ENCODE measurements around the gene IQCE.

IQCE gene, protein sequence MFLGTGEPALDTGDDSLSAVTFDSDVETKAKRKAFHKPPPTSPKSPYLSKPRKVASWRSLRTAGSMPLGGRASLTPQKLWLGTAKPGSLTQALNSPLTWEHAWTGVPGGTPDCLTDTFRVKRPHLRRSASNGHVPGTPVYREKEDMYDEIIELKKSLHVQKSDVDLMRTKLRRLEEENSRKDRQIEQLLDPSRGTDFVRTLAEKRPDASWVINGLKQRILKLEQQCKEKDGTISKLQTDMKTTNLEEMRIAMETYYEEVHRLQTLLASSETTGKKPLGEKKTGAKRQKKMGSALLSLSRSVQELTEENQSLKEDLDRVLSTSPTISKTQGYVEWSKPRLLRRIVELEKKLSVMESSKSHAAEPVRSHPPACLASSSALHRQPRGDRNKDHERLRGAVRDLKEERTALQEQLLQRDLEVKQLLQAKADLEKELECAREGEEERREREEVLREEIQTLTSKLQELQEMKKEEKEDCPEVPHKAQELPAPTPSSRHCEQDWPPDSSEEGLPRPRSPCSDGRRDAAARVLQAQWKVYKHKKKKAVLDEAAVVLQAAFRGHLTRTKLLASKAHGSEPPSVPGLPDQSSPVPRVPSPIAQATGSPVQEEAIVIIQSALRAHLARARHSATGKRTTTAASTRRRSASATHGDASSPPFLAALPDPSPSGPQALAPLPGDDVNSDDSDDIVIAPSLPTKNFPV

DNA sequence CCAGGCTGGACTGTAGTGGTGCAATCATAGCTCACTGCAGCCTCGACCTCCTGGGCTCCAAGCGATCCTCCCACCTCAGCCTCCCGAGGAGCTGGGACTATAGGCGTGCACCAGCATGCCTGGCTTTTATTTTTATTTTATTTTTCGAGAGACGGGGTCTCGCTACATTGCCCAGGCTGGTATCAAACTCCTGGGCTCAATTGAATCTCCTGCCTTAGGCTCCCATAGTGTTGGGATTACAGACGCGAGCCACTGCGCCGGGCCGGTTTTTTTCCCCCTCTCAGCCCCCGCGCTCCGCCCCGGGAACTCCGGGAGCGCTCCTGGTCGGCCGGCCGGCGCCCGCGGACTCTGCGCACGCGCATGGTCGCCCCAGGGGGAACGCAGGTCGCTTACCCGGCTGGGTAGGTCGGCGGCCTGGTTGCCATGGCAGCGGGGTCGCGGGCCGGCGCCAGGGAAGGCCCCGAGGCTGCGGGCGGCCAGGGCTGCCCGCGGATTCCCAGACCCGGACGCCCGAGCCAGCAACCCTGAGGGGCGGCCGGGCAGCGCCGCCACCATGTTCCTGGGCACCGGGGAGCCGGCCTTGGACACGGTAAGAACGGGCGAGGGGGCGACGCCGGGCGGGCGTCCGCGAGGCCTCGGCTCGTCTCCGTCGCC is at the start of gene IQCE:
Gene IQCE, plus strand, starts transcription at position 351 of the 654 bp plus-strand sequence. Its CDS starts 203 bp downstream, at position 554.
- peak within 1 kb of the TSS; percentile 36 for H3K27ac Mint-ChIP-seq
- H3K4me1 Mint-ChIP-seq (ENCODE audit: low read depth) = peaks cover 15% of the 10 kb centered on the region
- no peaks in the 10 kb centered on the region for H3K36me3 Mint-ChIP-seq (ENCODE audit: low read depth)
- DNase-seq (ENCODE audit: low spot score) = peak; percentile 92
- peak within 1 kb of the TSS; percentile 76 for H3K4me3 Mint-ChIP-seq
- H3K9me3 Mint-ChIP-seq = no peaks in the 10 kb centered on the region
- H3K27me3 Mint-ChIP-seq (ENCODE audit: low read depth) = no peaks in the 10 kb centered on the region

DNA sequence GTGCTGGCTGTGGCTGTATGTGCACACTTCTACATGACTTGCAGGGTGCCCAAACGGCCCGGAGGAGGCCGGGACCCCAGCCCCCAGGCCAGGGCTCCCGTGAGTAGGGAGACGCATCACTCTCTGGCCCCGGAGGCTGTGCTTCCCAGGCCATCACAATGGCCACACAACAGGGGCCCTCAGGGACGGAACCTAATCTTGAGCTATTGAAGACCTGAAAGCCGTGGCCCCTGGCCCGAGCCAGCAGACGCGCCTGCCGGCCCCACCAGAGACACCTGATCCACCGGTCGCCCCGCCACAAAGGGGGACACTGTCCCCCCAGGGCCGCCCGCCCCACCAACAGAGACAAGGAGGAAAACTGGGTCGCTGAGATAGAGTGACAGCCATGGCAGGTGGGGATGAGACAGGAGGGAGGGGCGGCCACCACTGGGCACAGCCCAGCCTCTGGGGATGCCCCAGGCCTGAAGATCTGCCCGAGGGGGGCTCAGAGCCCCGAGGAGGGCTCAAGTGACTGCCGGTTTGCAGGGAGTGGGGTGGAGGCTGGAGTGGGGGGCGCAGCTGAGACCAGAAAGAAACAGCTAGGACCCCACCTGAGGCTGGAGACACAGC is 49.4 kb upstream of the IQCE start:
- Mint-ChIP-seq H3K4me3 (peak overlapping the region; percentile 67), H3K4me1 (ENCODE audit: low read depth) (peaks cover 39% of the 10 kb centered on the region), H3K27me3 (ENCODE audit: low read depth) (peaks cover 5% of the 10 kb centered on the region), H3K9me3 (no peaks in the 10 kb centered on the region), H3K36me3 (ENCODE audit: low read depth) (no peaks in the 10 kb centered on the region), H3K27ac (no peak overlapping the region)
- no peak for DNase-seq (ENCODE audit: low spot score)

DNA sequence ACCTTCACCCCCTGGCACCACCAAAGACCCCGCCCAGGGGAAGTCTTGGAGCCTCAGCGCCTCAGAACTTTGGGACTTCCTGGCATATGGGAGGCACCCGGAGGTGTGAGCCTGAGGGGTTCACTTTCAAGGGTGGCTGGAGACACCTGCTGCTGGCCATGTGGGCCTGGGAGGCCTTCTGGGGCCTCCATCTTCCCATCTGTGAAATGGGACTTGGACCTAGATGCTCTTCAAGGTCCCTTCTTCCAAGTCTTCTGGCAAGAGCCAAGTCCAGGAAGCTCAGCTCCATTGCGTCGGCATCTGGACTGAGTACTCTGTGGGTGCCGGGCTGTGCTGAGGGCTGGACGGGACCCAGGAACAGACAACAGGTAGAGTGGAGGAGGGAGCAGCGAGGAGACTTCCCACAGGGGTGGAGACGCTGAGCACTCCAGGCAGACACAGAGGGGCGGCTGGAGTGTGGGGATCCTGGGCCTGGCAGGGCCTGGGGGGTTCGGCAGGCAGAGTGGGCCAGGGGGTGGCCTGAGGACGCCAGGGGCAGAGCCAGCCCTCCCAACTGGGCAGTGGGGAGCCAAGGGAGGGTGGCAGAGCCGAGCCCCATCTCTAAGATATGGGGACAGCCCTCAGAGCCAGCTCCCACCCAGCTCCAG is 48.5 kb upstream of the IQCE start:
- H3K9me3 Mint-ChIP-seq = no peaks in the 10 kb centered on the region
- H3K27ac Mint-ChIP-seq = peak overlapping the region; percentile 79
- no peaks in the 10 kb centered on the region for H3K36me3 Mint-ChIP-seq (ENCODE audit: low read depth)
- no peak for DNase-seq (ENCODE audit: low spot score)
- H3K4me3 Mint-ChIP-seq = peak overlapping the region; percentile 45
- peaks cover 5% of the 10 kb centered on the region for H3K27me3 Mint-ChIP-seq (ENCODE audit: low read depth)
- H3K4me1 Mint-ChIP-seq (ENCODE audit: low read depth) = peaks cover 39% of the 10 kb centered on the region

DNA sequence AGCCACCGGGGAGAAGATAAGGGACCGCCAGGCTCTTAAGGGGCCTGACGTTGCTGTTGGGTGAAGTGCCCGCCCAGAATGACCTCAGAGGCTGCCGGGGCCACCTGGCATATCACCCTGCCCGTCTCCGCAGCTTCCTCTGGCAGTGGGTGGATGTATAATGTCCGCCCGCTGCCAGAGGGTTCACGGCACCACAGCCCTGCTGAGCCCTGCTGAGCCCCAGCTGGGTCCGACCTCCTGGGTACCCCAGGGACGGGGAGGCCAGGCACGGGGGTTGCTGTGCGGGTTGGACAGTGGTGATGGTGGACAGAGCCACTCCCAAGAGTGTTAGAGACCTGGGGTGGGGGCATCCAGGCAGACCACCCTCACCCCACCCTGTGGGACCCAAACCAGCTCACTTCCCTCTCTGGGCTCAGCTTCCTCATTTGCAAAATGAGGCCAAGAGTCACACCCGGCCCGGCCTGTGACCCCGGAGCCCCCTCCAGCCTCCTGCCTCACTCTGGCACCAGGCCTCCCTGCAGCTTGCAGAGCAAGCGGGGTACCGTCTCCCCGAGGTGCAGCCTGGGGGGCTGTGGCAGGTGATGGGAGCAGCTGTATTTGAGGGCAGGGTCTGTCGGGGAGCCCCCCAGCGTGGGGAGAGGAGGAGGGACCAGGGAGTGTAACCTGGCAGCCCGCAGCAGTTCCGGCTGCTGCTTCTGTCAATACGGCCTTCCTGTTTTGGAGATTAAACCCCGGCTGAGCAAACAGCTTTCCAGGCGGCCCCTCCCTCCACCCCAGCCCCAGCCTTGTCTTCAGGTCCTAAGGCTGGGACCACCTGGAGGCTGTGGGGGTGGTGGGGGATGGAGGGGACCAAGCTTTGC is 47.6 kb upstream of the IQCE start:
- Mint-ChIP-seq H3K27me3 (ENCODE audit: low read depth) (peaks cover 5% of the 10 kb centered on the region), H3K4me3 (peak overlapping the region; percentile 57), H3K36me3 (ENCODE audit: low read depth) (no peaks in the 10 kb centered on the region), H3K9me3 (no peaks in the 10 kb centered on the region), H3K27ac (peak overlapping the region; percentile 82), H3K4me1 (ENCODE audit: low read depth) (peaks cover 39% of the 10 kb centered on the region)
- DNase-seq (ENCODE audit: low spot score) = no peak

DNA sequence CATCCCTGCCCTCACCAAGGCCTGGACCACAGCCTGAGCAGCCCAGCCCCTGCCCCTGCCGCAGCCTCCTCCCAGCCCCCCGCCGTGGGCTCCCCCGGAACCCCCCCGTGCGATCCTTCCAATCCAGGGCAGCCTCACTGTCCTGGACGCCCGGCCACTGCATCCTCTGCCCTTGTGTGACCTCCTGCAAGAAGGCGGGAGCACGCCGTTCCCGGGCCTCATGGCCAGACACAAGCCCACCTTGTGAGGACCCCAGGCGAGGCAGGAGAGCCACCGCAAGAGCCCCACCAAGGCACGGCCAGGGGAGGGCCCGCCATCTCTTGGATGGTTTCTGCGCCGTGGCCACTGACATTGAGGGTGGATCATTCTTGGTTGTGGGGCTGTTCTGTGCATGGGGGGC is 47.0 kb upstream of the IQCE start:
- Mint-ChIP-seq H3K9me3 (no peaks in the 10 kb centered on the region), H3K27me3 (ENCODE audit: low read depth) (peaks cover 5% of the 10 kb centered on the region), H3K4me1 (ENCODE audit: low read depth) (peaks cover 37% of the 10 kb centered on the region), H3K27ac (peak overlapping the region; percentile 82), H3K36me3 (ENCODE audit: low read depth) (no peaks in the 10 kb centered on the region), H3K4me3 (peak overlapping the region; percentile 57)
- no peak for DNase-seq (ENCODE audit: low spot score)

DNA sequence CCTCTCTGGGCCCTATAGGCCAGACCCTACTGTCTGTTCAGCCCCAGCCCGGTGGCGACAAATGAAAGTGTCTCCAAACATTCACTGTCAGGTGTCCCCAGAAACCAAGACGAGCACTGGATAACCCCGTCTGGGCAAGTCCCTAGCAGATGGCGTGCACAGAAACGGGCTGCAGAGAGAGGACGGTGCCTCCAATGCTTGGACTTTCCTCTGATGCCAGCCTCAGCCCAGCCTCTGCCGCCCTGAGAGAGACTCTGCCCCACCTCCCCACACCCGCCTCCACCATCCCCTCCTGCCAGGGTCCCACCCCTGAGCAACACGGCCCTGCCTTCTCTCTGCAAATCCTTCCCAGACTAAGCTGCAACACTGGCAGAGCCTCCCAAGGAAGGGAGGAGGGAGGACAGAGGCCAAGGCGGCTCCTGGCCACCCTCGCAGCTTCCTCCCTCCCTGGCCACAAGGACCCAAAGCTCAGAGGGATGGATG is 46.6 kb upstream of the IQCE start:
- peaks cover 37% of the 10 kb centered on the region for H3K4me1 Mint-ChIP-seq (ENCODE audit: low read depth)
- peak overlapping the region; percentile 82 for H3K27ac Mint-ChIP-seq
- no peaks in the 10 kb centered on the region for H3K36me3 Mint-ChIP-seq (ENCODE audit: low read depth)
- peaks cover 7% of the 10 kb centered on the region for H3K27me3 Mint-ChIP-seq (ENCODE audit: low read depth)
- DNase-seq (ENCODE audit: low spot score) = no peak
- no peaks in the 10 kb centered on the region for H3K9me3 Mint-ChIP-seq
- H3K4me3 Mint-ChIP-seq = peak overlapping the region; percentile 42

DNA sequence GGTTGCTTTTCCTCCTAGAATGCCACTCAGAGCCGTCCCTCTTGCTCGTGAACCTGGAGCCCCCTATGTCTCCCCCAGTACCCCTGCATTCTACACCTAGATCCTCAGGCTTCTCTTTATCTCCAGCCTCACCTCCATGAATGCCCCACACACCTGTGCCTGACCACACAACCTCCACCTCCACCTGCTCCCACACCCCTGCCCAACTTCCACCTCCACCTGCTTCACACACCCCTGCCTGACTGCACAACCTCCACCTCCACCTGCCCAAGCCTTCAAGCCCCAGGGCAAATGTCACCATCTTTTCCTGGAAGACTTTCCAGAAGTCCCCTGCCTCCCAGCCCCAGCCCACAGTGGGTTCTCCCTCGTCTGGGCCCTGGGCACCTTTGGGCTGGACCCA is 46.1 kb upstream of the IQCE start:
- peak overlapping the region; percentile 19 for H3K4me3 Mint-ChIP-seq
- no peak for DNase-seq (ENCODE audit: low spot score)
- peak overlapping the region; percentile 72 for H3K27ac Mint-ChIP-seq
- no peaks in the 10 kb centered on the region for H3K9me3 Mint-ChIP-seq
- peaks cover 12% of the 10 kb centered on the region for H3K27me3 Mint-ChIP-seq (ENCODE audit: low read depth)
- H3K36me3 Mint-ChIP-seq (ENCODE audit: low read depth) = no peaks in the 10 kb centered on the region
- peaks cover 40% of the 10 kb centered on the region for H3K4me1 Mint-ChIP-seq (ENCODE audit: low read depth)

DNA sequence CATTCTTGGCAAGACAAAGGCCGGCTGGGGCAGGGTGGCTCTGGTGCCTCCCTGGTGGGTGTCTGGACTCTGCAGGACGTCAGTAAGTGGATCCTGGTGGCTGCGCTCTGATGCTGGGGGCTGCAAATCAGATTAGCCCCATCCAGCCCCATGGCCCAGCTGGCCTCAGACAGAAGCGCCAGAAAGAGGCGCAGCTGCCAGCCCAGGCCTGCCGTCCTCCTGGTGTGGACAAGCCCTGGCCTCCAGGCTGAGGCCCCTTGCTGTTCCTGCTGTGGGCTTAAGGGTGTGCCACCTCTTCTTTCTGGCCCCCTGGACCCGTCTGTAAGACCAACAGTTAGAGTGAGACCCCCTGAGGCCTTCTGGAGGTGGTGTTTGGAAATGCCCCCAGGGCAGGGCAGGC is 45.1 kb upstream of the IQCE start:
- H3K27ac Mint-ChIP-seq = no peak overlapping the region
- DNase-seq (ENCODE audit: low spot score) = no peak
- no peaks in the 10 kb centered on the region for H3K9me3 Mint-ChIP-seq
- peaks cover 19% of the 10 kb centered on the region for H3K27me3 Mint-ChIP-seq (ENCODE audit: low read depth)
- H3K36me3 Mint-ChIP-seq (ENCODE audit: low read depth) = no peaks in the 10 kb centered on the region
- H3K4me3 Mint-ChIP-seq = no peak overlapping the region
- H3K4me1 Mint-ChIP-seq (ENCODE audit: low read depth) = peaks cover 35% of the 10 kb centered on the region

DNA sequence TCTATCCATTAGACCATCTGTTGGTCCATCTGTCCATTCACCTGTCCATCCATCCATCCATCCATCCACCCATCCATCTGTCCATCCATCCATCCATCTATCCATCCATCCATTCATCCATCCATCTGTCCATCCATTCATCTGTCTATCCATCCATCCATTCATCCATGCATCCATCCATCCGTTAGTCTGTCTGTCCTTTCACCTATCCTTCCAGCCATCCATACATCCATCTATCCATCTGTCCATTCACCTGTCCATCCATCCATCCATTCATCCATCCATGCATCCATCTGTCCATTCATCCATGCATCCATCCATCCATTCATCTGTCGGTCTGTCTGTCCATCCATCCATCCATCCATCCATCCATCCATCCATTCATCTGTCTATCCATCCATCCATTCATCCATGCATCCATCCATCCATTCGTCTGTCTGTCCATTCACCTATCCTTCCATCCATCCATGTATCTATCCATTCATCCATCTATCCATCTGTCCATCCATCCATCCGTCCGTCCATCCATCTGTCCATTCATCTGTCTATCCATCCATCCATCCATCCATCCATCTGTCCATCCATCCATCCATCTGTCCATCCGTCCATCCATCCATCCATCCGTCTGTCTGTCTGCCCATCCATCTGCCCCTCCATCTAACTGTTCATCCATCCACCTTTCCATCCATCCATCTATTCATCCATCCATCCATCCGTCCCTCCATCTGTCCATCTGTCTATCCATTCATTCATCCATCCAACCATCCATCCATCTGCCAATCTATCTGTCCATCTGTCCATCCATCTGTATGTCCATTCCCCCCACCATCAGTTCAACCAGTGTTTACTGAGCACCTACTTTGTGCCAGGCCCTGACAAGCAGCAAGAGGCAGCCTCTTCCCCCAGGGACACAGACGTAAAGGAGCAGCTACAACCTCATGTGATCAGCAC is 44.0 kb upstream of the IQCE start:
- H3K27me3 Mint-ChIP-seq (ENCODE audit: low read depth) = peaks cover 19% of the 10 kb centered on the region
- H3K4me1 Mint-ChIP-seq (ENCODE audit: low read depth) = peaks cover 25% of the 10 kb centered on the region
- no peak for DNase-seq (ENCODE audit: low spot score)
- H3K9me3 Mint-ChIP-seq = no peaks in the 10 kb centered on the region
- H3K4me3 Mint-ChIP-seq = no peak overlapping the region
- H3K27ac Mint-ChIP-seq = no peak overlapping the region
- H3K36me3 Mint-ChIP-seq (ENCODE audit: low read depth) = no peaks in the 10 kb centered on the region

DNA sequence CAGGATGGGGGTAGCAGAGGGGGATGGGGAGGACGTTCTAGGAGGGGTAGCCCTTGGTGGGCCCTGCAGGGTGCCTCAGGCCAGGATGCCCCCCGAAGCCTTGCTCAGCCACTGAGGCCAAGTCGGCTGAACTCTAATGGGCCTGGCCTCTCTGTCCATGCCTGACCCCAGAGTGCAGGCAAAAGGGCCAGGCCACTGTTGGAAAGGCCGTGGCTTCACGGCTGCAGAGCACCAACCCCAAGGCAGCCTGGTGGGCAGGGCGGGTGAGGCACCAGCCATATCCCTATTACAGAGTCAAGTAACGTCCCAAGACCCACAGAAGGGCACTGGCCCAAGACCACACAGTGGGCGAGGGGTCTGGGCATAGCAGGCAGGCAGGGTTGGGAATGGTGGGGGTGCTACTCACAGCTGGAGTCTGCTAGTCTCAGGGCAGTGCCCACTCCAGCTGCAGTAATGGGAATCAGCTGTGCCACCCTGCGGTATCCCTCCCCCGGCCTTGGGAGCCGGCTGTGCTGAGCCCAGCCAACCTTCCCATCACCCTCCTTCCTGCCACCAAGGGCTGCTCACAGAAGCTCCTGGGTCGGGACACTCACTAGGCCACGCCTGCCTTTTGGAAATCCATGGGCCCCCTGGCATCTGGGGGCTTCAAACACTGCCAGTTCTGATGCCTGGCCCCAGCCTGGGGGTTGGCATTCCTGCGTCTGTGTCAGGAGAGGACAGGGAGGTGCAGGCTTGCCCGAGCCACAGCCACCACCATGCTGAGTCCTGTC is 43.2 kb upstream of the IQCE start:
- Mint-ChIP-seq H3K4me3 (no peak overlapping the region), H3K27me3 (ENCODE audit: low read depth) (peaks cover 19% of the 10 kb centered on the region), H3K9me3 (no peaks in the 10 kb centered on the region), H3K4me1 (ENCODE audit: low read depth) (peaks cover 19% of the 10 kb centered on the region), H3K27ac (no peak overlapping the region), H3K36me3 (ENCODE audit: low read depth) (peaks cover 2% of the 10 kb centered on the region)
- DNase-seq (ENCODE audit: low spot score) = no peak

DNA sequence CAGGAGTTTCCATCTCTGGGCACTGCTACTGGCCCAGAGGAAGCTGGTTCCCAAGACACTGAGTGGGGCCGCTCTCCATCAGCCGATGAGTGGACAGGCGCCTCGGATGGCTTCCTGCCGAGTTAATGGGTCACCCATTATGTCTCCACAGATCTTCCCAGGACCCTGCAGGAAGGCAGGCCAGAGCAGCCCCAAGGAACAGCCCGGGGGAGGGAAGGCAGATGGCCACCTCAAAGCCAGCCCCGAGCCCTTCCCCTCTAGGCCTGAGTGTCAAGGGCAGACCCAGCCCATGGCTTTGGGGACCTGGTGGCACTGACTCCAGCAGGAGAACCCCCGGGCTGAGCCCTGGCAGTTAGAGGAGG is 42.6 kb upstream of the IQCE start:
- Mint-ChIP-seq H3K27ac (no peak overlapping the region), H3K36me3 (ENCODE audit: low read depth) (peaks cover 5% of the 10 kb centered on the region), H3K4me3 (no peak overlapping the region), H3K9me3 (no peaks in the 10 kb centered on the region), H3K27me3 (ENCODE audit: low read depth) (peaks cover 19% of the 10 kb centered on the region), H3K4me1 (ENCODE audit: low read depth) (peaks cover 17% of the 10 kb centered on the region)
- DNase-seq (ENCODE audit: low spot score) = no peak
